Measurements from ENCODE around the gene SSBP4. TPM values are rescaled to one million over a fixed set of nuclear protein-coding genes. Genes with fewer than 3 reads are reported as not detected.

The SSBP4 gene
- total and polyA plus RNA-seq, 2 of the 8 experiments (the other 6 are each of a cell fraction or from before 2014, with no cell fraction given): 26.4 to 33.7 TPM

- TF ChIP-seq JUND (IDR thresholded peaks at IDR 0.05; ENCODE audit: low read length) (no peak), NRF1 (IDR thresholded peaks at IDR 0.05; ENCODE audit: low read depth, low read length) (no peak), YY1 (IDR thresholded peaks at IDR 0.05; ENCODE audit: low read depth, low read length) (no peak), TEAD4 (IDR thresholded peaks at IDR 0.05; ENCODE audit: low read depth, low read length) (no peak), CBX5 (IDR thresholded peaks at IDR 0.05; ENCODE audit: low read depth, low read length) (no peak), PHF8 (conservative IDR thresholded peaks at IDR 0.05; ENCODE audit: low read depth, low read length) (0 out of 2 replicates have a peak, but pooled peaks have one; percentile 42), CHD7 (IDR thresholded peaks at IDR 0.05; ENCODE audit: insufficient replicate concordance, low read length) (no peak), RXRA (IDR thresholded peaks at IDR 0.05; ENCODE audit: insufficient read depth, low read depth, low read length) (no peak), KDM1A (IDR thresholded peaks at IDR 0.05; ENCODE audit: borderline replicate concordance, low read length) (peak; percentile 95), TBP (IDR thresholded peaks at IDR 0.05; ENCODE audit: low read depth, low read length) (no peak), CREB1 (IDR thresholded peaks at IDR 0.05) (no peak)
Observed at GRCh38 chr19:18417250-18418028, 1.8 kb upstream of the SSBP4 start (continued).

Data from H1 (cell line).